ENCODE data around the gene PCBP2. TPM values are rescaled to one million over a fixed set of nuclear protein-coding genes. Genes with fewer than 3 reads are reported as not detected.

The PCBP2 gene
- total and polyA plus RNA-seq, 12 donors, result 255 to 1,158 (median 546) TPM

- Histone ChIP-seq H3K4me1 (replicated peaks in 1 of 2) (peaks cover 15 to 47% of the 10 kb centered on the region in 2 donors), H3K27me3 (no peaks in the 10 kb centered on the region), H3K36me3 (replicated peaks in 1 of 2) (no peaks in the 10 kb centered on the region), H3K9me3 (replicated peaks in 1 of 3) (no peaks in the 10 kb centered on the region), H3K4me3 (peak overlapping the region in 2 of 4 donors; percentile 24 to 52), H3K27ac (peak overlapping the region in 4 of 5 donors; percentile 39 to 91 (median 77))
- TF ChIP-seq POLR2A (IDR thresholded peaks at IDR 0.05) (peak in 1 of 2 donors; percentile 59), CTCF (IDR thresholded peaks at IDR 0.05) (no peak)
- 38 to 50% (median 42%) methylated on average over 8 to 9 of the region's 9 CpGs for WGBS, 4 donors
- intact Hi-C loops (cut with DNase I), result loop anchor here in 1 of 2 donors (5.0 to 10.0 kb wide), 2 partner anchors 88 to 210 kb away; partner anchors contain the start of gene SP7
- peak; percentile 76 to 88 (median 85) for DNase-seq
Observed at GRCh38 chr12:53424626-53425514, 27.0 kb upstream of the PCBP2 start.

GRCh38 chr12:53425515-53426150 is 26.3 kb upstream of the PCBP2 start:
- Histone ChIP-seq H3K36me3 (replicated peaks in 1 of 2) (no peaks in the 10 kb centered on the region), H3K4me1 (replicated peaks in 1 of 2) (peaks cover 15 to 49% of the 10 kb centered on the region in 2 donors), H3K27me3 (no peaks in the 10 kb centered on the region), H3K4me3 (peak overlapping the region in 2 of 4 donors; percentile 24 to 52), H3K9me3 (replicated peaks in 1 of 3) (no peaks in the 10 kb centered on the region), H3K27ac (peak overlapping the region in 4 of 5 donors; percentile 39 to 91 (median 77))
- TF ChIP-seq POLR2A (IDR thresholded peaks at IDR 0.05) (no peak), CTCF (IDR thresholded peaks at IDR 0.05) (no peak)
- intact Hi-C loops (cut with DNase I), result loop anchor here in 1 of 2 donors (10.0 kb wide), 1 partner anchor 211 kb away; no protein-coding TSS in a partner anchor
- WGBS, 4 donors, result 43 to 52% (median 44%) methylated on average over 8 to 11 of the region's 11 CpGs
- DNase-seq, result peak in 6 of 7 donors; percentile 53 to 70 (median 62)

GRCh38 chr12:53427905-53428594 is 23.9 kb upstream of the PCBP2 start:
- Histone ChIP-seq H3K36me3 (replicated peaks in 1 of 2) (peaks cover 0 to 7% of the 10 kb centered on the region in 2 donors), H3K27me3 (no peaks in the 10 kb centered on the region), H3K4me1 (replicated peaks in 1 of 2) (peaks cover 15 to 40% of the 10 kb centered on the region in 2 donors), H3K27ac (peak overlapping the region in 3 of 5 donors; percentile 6 to 86 (median 80)), H3K9me3 (replicated peaks in 1 of 3) (no peaks in the 10 kb centered on the region), H3K4me3 (no peak overlapping the region)
- peak in 1 of 2 donors; percentile 44 for TF ChIP-seq POLR2A (IDR thresholded peaks at IDR 0.05)
- no peak for TF ChIP-seq CTCF (IDR thresholded peaks at IDR 0.05)
- intact Hi-C loops (cut with DNase I), result loop anchor here in 1 of 2 donors (10.0 kb wide), 1 partner anchor 213 kb away; no protein-coding TSS in a partner anchor
- 49 to 67% (median 50%) methylated on average over 7 of the region's 7 CpGs for WGBS, 4 donors
- DNase-seq, result peak; percentile 56 to 87 (median 81)

Measured in adrenal gland (tissue), 12 donors.